Choroid plexus epithelial cell (primary cell): ENCODE results near the gene PRELID1.
"Not testable (repeated sequence)": the region's sequence is repeated elsewhere in the genome, so short reads cannot be mapped to it uniquely, and the experiment has no call there.

ENCODE experiments used
- DNase-seq: peaks from one replicate; pipeline ENCODE4 v3.0.0-alpha.2; 2010; ENCODE audit warnings: low read depth
- H3K4me3 ChIP-seq: 2 replicates; pipeline ENCODE4 v1.5.1; 2011; ENCODE audit warnings: low read depth, mild to moderate bottlenecking, control low read depth, low read length, moderate library complexity
- CTCF ChIP-seq: conservative IDR thresholded peaks from 2 replicates; pipeline ENCODE4 v1.5.1; 2011; ENCODE audit warnings: low read depth, mild to moderate bottlenecking, control low read depth, inconsistent platforms, low read length, moderate library complexity

Gene PRELID1

GRCh38 chr5:177303121-177303924 is at the start of gene PRELID1, which contains the start of gene RAB24:
Gene PRELID1 (plus strand): TSS chr5:177303799. CDS start chr5:177303986, 187 bp downstream.
Gene RAB24 (minus strand): TSS chr5:177303719. CDS start chr5:177303288, 431 bp downstream.
- peak; percentile 79 for DNase-seq
- peak within 1 kb of the TSS; percentile 95 for H3K4me3 ChIP-seq
- TF ChIP-seq CTCF: no peak

- TF ChIP-seq CTCF: no peak
- DNase-seq: peak; percentile 20
- H3K4me3 ChIP-seq: no peak overlapping the region
Measured at GRCh38 chr5:177256296-177256695, 47.3 kb upstream of the PRELID1 start.

GRCh38 chr5:177258711-177259110 is 44.9 kb upstream of the PRELID1 start:
- H3K4me3 ChIP-seq, DNase-seq: not testable (repeated sequence)

- TF ChIP-seq CTCF: no peak
Measured at GRCh38 chr5:177260961-177261360, 42.6 kb upstream of the PRELID1 start.

GRCh38 chr5:177261510-177261909 is 42.1 kb upstream of the PRELID1 start:
- TF ChIP-seq CTCF: no peak
- DNase-seq: no peak
- no peak overlapping the region for H3K4me3 ChIP-seq

More at GRCh38 chr5:177260961-177261360, 42.6 kb upstream of the PRELID1 start:
- no peak overlapping the region for H3K4me3 ChIP-seq
- no peak for DNase-seq

GRCh38 chr5:177264178-177264577 is 39.4 kb upstream of the PRELID1 start:
- no peak for DNase-seq
- no peak for TF ChIP-seq CTCF
- no peak overlapping the region for H3K4me3 ChIP-seq

GRCh38 chr5:177265395-177265794 is 38.2 kb upstream of the PRELID1 start:
- no peak overlapping the region for H3K4me3 ChIP-seq
- DNase-seq: no peak
- TF ChIP-seq CTCF: no peak
